GM19467 (cell line): ENCODE data around the gene PKIG.

Source experiments
- ATAC-seq: cut with Tn5 transposase; IDR thresholded peaks from one replicate; pipeline ENCODE4 v1.9.1; 2021; ENCODE audit warnings: mild to moderate bottlenecking, moderate library complexity; ENCODE audit not compliant: unreplicated experiment

Gene PKIG

DNA sequence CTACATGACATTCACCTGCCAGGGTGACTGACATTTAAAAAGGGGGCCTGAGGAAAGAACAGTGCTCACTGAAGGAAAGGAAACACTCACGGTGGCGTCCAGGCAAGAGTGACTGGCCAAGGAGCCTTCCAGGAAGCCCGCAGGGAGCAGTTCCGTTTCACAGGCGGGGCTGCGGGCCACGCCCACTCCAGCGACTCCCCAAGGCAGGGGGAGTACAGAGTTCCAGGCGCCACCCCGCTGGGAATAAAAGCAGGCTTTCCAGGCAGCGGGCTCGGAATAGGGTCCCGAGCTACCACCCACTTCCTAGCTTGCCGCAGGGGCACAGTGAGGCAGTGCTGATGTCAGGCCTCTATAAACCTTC is 34.2 kb downstream of the PKIG start:
- ATAC-seq = no peak

- no peak for ATAC-seq
Observed at GRCh38 chr20:44618318-44618731, 35.9 kb downstream of the PKIG start.

DNA sequence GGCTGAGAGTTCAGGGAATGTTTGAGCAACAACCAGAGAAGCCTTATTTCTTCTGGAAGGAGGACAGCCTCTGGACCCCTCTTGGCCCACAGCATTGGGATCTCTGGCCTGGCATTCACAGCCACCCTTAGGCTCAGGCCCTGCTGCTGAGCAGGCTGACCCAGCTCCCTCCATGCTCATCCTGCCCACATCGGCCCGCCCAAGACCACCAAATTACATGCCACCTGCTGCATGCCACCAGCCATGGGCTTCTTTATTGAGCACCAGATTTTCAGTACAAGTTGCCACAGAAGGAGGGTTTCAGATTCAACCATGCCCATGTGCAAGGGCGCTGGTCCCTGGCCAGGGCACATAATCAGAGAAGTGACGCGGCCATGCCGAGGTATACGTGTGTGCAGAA is 36.9 kb downstream of the PKIG start:
- no peak for ATAC-seq

- ATAC-seq = no peak
Observed at GRCh38 chr20:44620030-44620429, 37.7 kb downstream of the PKIG start.

DNA sequence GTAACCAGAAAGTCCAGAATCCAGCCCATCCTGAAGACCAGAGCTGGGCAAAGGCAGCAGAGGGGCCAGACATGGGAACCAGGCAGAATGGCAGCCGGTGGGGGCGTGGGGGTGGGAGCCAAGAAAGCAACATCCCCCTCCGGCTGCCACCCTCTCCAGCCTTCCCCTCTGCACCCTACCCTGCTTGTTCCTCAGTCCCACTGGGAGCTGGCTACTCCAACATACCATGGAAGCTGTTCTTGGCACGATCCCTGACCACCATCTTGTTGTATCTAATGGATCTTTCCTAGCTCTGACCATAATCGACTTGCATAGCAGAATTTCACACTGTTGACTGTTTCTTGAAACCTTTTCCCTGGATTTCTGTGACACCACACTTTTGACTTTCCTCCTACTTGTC is 38.9 kb downstream of the PKIG start:
- no peak for ATAC-seq

- no peak for ATAC-seq
Observed at GRCh38 chr20:44621939-44622338, 39.6 kb downstream of the PKIG start.

- no peak for ATAC-seq
Observed at GRCh38 chr20:44622501-44623270, 40.3 kb downstream of the PKIG start.

- no peak for ATAC-seq
Observed at GRCh38 chr20:44624152-44624551, 41.8 kb downstream of the PKIG start.

DNA sequence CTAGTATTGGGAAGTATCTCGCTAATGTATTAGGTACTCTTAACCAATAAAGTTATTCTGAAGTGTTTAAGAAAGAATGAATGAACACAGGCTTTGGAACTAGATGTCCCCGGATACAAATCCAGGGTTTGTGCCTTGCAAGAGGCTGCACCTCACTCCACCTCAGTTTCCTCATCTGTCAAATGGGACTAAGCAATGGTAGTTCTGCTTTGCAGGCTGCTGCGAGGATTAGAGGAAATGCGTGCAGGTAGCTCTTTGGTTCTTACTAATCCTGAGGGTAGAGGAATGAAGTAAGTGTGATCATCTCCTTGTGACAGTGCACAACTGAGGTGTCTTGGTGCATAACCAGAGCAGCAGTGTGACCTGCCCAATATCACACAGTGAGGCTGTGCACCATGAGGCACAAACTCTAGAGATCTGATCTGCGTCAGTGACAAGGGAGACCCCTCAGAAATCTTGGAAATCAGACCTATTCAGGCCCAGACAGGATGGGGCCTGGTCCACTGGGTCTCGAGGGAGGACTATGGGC is 42.4 kb downstream of the PKIG start:
- no peak for ATAC-seq

DNA sequence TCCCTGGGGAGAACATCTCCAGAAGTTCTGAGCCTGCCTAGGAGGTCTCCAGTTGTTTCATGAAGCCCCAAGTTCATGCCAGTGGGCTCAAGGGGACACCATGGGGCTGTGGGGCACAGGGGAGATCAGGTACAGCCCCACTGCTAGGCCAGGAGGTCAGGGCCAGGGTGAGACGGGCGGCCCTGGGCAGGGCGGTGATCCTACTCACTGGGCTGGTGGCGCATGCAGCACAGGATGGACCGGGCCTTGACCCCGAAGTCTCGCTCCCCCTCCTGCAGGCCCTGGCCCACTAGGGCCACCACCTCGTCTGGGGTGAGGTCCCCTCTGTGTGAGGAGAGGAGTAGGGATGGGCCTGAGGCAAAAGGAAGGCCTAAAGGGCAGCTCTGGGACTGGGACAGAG is 43.0 kb downstream of the PKIG start:
- no peak for ATAC-seq

- no peak for ATAC-seq
Observed at GRCh38 chr20:44626278-44626677, 43.9 kb downstream of the PKIG start.

- ATAC-seq = no peak
Observed at GRCh38 chr20:44627364-44628010, 45.1 kb downstream of the PKIG start.

- no peak for ATAC-seq
Observed at GRCh38 chr20:44629017-44629385, 46.6 kb downstream of the PKIG start.

DNA sequence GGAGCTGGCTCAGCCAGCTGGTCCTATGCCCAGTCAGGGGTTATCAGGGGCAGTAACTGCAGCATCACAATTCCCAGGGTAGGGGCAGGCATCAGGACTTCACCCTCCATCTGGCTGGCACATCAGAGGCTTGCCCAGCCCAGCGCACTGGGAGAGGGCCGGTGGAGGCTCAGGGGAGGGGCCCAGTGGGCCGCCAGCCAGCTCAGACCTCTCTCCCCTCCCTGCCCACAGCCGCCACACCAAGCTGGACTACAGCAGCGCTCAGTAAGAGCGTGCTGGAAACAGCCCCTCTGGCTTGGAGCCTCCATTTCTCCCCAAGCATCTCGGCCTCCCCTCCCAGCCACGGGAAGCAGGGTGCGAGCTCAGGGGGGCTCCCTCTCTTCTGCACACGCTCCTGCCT is 47.2 kb downstream of the PKIG start:
- ATAC-seq = no peak

DNA sequence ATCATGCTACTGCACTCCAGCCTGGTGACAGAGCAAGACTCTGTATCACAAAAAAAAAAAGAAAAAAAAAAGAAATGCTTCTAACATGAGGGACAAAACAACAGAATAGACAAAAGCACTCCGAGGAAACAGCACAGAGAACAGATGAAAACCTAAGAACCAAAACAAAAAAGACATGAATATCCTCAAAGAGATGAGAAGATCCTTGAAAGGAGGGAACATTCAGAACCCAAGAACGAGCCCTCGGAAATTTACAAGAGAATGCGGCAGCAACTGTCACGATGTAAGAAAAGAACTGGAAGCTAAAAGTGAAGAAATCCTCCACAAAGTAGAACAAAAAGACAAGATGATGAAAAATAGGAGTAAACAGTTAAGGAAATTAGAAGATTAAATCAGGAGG is 47.9 kb downstream of the PKIG start:
- no peak for ATAC-seq

DNA sequence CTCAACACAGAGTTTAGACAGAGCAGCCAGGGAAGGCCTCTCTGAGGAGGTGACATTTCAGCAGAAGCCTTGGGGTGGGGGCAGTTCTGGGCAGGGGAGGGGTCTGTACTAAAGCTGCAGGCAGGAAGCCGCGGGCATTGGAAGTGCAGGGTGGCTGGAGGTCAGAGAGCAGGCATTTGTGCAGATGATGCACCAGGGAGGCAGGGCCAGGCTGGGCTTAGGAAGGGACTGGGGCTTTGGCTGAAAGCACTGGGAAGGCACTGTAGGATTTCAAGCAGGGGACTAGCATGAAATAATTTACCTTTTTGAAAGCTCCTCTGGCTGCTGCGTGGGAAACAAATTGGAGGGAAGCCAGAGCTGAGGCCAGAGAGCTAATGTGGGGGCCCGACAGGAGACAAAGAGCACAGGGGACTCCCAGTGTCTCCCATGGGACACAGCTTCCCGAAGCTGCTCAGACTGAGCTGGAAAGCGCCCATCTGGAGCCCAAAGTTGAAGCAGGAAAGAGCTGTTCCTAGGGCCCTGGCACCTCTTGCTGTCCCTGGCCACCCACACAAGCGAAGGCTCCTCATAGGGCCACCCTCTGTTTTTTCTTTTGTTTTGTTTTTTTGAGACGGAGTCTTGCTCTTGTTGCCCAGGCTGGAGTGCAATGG is 49.8 kb downstream of the PKIG start:
- no peak for ATAC-seq

GRCh38 chr20:44633187-44633810 is 50.9 kb downstream of the PKIG start:
- ATAC-seq = no peak

GRCh38 chr20:44633872-44634600 is 51.7 kb downstream of the PKIG start:
- ATAC-seq = no peak

DNA sequence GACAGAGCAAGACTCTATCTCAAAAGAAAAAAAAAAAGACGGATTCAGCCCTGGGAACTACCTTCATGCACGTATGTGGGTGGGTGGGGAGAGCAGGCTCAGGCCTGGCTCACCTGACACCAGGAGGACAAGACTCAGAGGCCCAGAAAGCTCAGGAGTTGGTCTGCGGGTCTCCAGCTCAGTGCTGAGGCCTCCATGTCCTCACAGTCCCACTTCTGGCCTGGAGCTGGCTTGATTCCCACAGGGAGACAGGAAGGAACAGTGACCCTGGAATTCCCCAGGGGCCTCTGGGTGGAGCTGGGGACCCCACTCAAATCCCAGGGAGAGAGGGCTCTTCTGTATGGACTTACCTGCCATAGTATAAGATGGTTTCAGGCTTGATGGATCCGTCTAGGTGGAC is 53.5 kb downstream of the PKIG start:
- ATAC-seq = no peak

- no peak for ATAC-seq
Observed at GRCh38 chr20:44637042-44637441, 54.7 kb downstream of the PKIG start.
